Thyroid gland (tissue), 4 donors: ENCODE results near the gene DCAKD. TPM values are rescaled to one million over a fixed set of nuclear protein-coding genes. Genes with fewer than 3 reads are reported as not detected.

ENCODE experiments used
- DNase-seq, 2 donors: peaks; one replicate each; pipeline ENCODE4 v3.0.0-alpha.2; 2019
- H3K27ac ChIP-seq, 3 donors: fragments of 200-600 bp; sonication (generic); 1 replicate in 2 of 3; 2 replicates in 1 of 3; pipeline ENCODE4 v1.5.1; 2016 to 2019; ENCODE audit warnings: mild to moderate bottlenecking in 1 of 3, moderate library complexity in 1 of 3
- H3K27me3 ChIP-seq: fragments of 200-600 bp; sonication (generic); one replicate; pipeline ENCODE4 v1.5.1; 2019
- H3K36me3 ChIP-seq, 2 donors: fragments of 200-600 bp; sonication (generic); one replicate each; pipeline ENCODE4 v1.5.1; 2016 to 2019
- H3K4me1 ChIP-seq, 2 donors: fragments of 200-600 bp; sonication (generic); one replicate each; pipeline ENCODE4 v1.5.1; 2017 to 2019
- H3K4me3 ChIP-seq, 3 donors: fragments of 200-600 bp; sonication (generic); replicated peaks in 1 of 3; 1 replicate in 2 of 3; 2 replicates in 1 of 3; pipeline ENCODE4 v1.5.1; 2016; ENCODE audit warnings: mild to moderate bottlenecking in 1 of 3
- H3K9me3 ChIP-seq: fragments of 200-600 bp; sonication (generic); one replicate; pipeline ENCODE4 v1.5.1; 2017
- POLR2A ChIP-seq, 2 donors: fragments of 450-650 bp; IDR thresholded peaks; one replicate each; pipeline ENCODE4 v1.6.1; 2017; ENCODE audit warnings: antibody characterized with exemption in 2 of 2, mild to moderate bottlenecking in 2 of 2, moderate library complexity in 1 of 2
- WGBS, 2 donors: methylation state at CpG; one replicate each; pipeline ENCODE4 v1.1.5; 2017; 5-methylcytosine and 5-hydroxymethylcytosine counted together
- intact Hi-C: fragments of 100-400 bp; cut with DNase I; formaldehyde crosslinking; loops from one replicate; pipeline ENCODE4 v1.15.1; 2023
- total RNA-seq, 4 donors: library from RNA; depleted of rRNA; stranded (reverse); fragments of >200 nt; gene quantifications; one replicate each; pipeline ENCODE4 v1.2.3, GENCODE V29; 2016
- TF ChIP-seq, protein P1 (sequence below), 6 experiments: fragments of 200-600 bp in 3 of 6; fragments of 450-650 bp in 3 of 6; sonication (generic) in 3 of 6; IDR thresholded peaks; one replicate each; pipeline ENCODE4 v1.5.1; 2016 to 2019; ENCODE audit warnings: antibody characterized with exemption in 6 of 6, mild to moderate bottlenecking in 2 of 6, inconsistent platforms in 1 of 6, moderate library complexity in 1 of 6

Gene DCAKD
- total RNA-seq, 4 donors from 2014 or later: 53.5 to 102 (median 72.9) TPM

DNA sequence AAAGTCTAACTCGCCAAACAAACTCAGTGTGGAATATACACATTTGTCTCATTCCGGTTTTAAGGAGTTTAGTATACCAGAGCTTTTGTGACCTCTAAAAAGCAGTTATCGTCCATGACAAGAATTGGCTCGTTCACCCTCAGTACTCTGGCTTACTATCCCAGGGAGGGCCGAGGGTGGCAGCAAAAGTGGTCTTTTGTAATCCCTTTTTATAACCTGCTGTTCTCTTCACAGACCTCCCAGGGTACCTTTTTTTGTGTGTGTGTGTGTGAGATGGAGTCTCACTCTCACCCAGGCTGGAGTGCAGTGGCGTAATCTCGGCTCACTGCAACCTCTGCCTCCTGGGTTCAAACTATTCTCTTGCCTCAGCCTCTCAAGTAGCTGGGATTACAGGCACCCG lies 18.6 kb upstream of the DCAKD start:
- Histone ChIP-seq H3K9me3 (no peaks in the 10 kb centered on the region), H3K4me1 (peaks cover 6 to 27% of the 10 kb centered on the region in 2 donors), H3K27me3 (no peaks in the 10 kb centered on the region), H3K27ac (no peak overlapping the region), H3K4me3 (no peak overlapping the region), H3K36me3 (peaks cover 0 to 5% of the 10 kb centered on the region in 2 donors)
- 69 to 87% methylated on average over 8 of the region's 8 CpGs for WGBS, 2 donors
- DNase-seq: no peak
- intact Hi-C loops: no loop called here
- TF ChIP-seq, protein P1, sequence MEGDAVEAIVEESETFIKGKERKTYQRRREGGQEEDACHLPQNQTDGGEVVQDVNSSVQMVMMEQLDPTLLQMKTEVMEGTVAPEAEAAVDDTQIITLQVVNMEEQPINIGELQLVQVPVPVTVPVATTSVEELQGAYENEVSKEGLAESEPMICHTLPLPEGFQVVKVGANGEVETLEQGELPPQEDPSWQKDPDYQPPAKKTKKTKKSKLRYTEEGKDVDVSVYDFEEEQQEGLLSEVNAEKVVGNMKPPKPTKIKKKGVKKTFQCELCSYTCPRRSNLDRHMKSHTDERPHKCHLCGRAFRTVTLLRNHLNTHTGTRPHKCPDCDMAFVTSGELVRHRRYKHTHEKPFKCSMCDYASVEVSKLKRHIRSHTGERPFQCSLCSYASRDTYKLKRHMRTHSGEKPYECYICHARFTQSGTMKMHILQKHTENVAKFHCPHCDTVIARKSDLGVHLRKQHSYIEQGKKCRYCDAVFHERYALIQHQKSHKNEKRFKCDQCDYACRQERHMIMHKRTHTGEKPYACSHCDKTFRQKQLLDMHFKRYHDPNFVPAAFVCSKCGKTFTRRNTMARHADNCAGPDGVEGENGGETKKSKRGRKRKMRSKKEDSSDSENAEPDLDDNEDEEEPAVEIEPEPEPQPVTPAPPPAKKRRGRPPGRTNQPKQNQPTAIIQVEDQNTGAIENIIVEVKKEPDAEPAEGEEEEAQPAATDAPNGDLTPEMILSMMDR (IDR thresholded peaks at IDR 0.05): no peak
- TF ChIP-seq POLR2A (IDR thresholded peaks at IDR 0.05): no peak

DNA sequence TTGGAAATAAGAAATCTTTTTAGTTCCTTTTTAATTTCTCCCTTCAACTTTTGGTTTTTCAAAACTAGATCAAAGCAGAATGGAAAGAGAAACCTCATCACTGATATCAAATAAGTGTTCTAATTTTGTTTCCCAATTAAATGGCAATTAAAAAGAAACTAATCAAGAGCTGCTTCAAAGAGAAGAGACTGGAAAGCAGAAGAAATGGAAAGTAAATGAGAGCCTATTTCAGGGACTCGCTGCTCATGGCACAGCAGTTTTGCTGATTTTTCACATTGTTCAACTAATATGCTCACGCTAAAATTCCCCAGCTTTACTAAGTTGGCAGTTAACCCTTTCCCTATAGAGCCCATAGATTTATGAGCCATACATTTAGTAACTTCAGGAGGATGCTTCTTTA lies 16.2 kb upstream of the DCAKD start:
- no peak for DNase-seq
- Histone ChIP-seq H3K4me3 (no peak overlapping the region), H3K27me3 (no peaks in the 10 kb centered on the region), H3K9me3 (no peaks in the 10 kb centered on the region), H3K36me3 (peaks cover 0 to 5% of the 10 kb centered on the region in 2 donors), H3K4me1 (peaks cover 10 to 40% of the 10 kb centered on the region in 2 donors), H3K27ac (no peak overlapping the region)
- intact Hi-C loops: no loop called here
- TF ChIP-seq, protein P1 (IDR thresholded peaks at IDR 0.05): no peak
- TF ChIP-seq POLR2A (IDR thresholded peaks at IDR 0.05): no peak
- 71 to 83% methylated on average over 2 of the region's 2 CpGs for WGBS, 2 donors

DNA sequence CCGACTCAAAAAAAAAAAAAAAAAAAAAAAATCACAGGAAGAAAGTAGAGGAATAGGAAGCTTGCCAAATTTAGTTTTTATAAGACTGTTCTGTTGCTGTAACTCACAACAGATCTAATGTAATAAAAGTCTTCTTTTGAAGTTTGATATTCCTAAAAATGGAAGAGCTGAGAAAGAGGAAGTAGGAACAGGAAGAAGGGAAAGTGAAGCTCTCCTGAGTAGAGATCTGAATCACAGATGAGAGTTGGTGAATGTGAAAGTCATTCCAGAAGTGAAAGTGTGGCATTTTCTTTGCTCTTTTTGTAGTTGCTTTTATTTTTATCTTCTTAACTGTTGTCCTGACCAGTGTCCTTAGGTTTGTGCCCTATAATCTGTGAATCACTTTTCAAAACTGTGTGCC lies 11.8 kb upstream of the DCAKD start:
- TF ChIP-seq, protein P1 (IDR thresholded peaks at IDR 0.05): no peak
- TF ChIP-seq POLR2A (IDR thresholded peaks at IDR 0.05): no peak
- WGBS, 2 donors: 85 to 86% methylated on average over 1 of the region's 1 CpG
- peaks cover 25 to 28% of the 10 kb centered on the region in 2 donors for H3K4me1 ChIP-seq
- no peak overlapping the region for H3K27ac ChIP-seq
- no peaks in the 10 kb centered on the region for H3K36me3 ChIP-seq
- H3K9me3 ChIP-seq: no peaks in the 10 kb centered on the region
- intact Hi-C loops: no loop called here
- DNase-seq: no peak
- H3K27me3 ChIP-seq: no peaks in the 10 kb centered on the region
- no peak overlapping the region for H3K4me3 ChIP-seq

- no peaks in the 10 kb centered on the region for H3K36me3 ChIP-seq
- H3K4me1 ChIP-seq: peaks cover 25 to 28% of the 10 kb centered on the region in 2 donors
- no peak for DNase-seq
- WGBS, 2 donors: 12% methylated on average over 15 of the region's 15 CpGs
- no peaks in the 10 kb centered on the region for H3K9me3 ChIP-seq
- no peak for TF ChIP-seq POLR2A (IDR thresholded peaks at IDR 0.05)
- TF ChIP-seq, protein P1 (IDR thresholded peaks at IDR 0.05): no peak
- intact Hi-C loops: no loop called here
- H3K27me3 ChIP-seq: no peaks in the 10 kb centered on the region
- H3K4me3 ChIP-seq: peak overlapping the region; percentile 51 to 65 (median 55)
- H3K27ac ChIP-seq: peak overlapping the region in 2 of 3 donors; percentile 79 to 94
These were observed 10.3 kb upstream of the DCAKD start for GRCh38 chr17:45061606-45062205.

DNA sequence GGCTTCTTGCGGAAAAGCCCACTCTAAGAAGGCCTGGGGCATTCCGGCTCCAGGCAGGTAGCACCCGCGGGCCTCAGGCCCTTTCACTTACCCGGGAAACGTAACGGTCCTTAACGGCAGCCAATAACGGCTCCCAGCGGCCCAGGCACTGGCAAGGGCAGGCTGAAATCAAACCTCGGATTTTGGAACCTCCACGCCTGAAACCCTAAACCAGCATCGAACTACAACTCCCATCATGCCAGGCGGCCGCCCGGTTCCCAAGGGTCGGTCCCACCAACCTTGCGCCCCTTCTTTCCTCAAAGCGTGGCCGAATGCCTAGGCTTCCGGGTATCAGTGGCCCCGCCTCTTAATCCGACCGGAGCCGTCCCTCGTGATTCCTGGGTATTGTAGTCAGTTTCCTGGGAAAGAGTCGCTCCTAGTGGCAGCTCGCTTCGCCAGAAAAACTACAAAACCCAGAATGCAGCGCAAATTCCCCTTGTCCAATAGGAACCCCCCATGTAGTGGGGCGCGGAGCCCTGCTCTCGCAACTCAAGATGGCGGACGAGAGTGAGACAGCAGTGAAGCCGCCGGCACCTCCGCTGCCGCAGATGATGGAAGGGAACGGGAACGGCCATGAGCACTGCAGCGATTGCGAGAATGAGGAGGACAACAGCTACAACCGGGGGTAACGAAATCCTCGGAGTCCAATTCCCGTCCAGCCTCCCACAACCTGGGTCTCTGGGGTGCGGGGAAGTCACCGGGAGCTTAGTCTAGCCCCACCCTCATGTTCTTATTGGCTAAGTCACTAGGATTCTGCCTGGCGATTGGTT lies 9.6 kb upstream of the DCAKD start, which contains the start of gene NMT1:
Gene NMT1, plus strand, starts transcription at position 521 of the 809 bp plus-strand sequence. Its CDS starts 13 bp downstream, at position 534.
- peaks cover 25 to 28% of the 10 kb centered on the region in 2 donors for H3K4me1 ChIP-seq
- H3K27ac ChIP-seq: peak within 1 kb of the TSS; percentile 75 to 94 (median 79)
- peak; percentile 64 to 86 for TF ChIP-seq POLR2A (IDR thresholded peaks at IDR 0.05)
- TF ChIP-seq, protein P1 (IDR thresholded peaks at IDR 0.05): peak in 2 of 6 experiments; percentile 24 to 37
- H3K9me3 ChIP-seq: no peaks in the 10 kb centered on the region
- no peaks in the 10 kb centered on the region for H3K36me3 ChIP-seq
- intact Hi-C loops: no loop called here
- no peaks in the 10 kb centered on the region for H3K27me3 ChIP-seq
- DNase-seq: peak; percentile 98
- WGBS, 2 donors: 0 to 1% methylated on average over 18 to 36 of the region's 50 CpGs
- H3K4me3 ChIP-seq: peak within 1 kb of the TSS; percentile 51 to 65 (median 64)
